Measurements from ENCODE around the gene TAS2R8.

Gene TAS2R8

GRCh38 chr12:10829994-10830393 lies 22.9 kb upstream of the TAS2R8 start:
- H3K27ac ChIP-seq (ENCODE audit: low read length, poor library complexity, severe bottlenecking), result no peak overlapping the region
- no peak overlapping the region for H4K8ac ChIP-seq (ENCODE audit: low read length)
- no peak overlapping the region for H3K9ac ChIP-seq (ENCODE audit: low read length)
- no peak overlapping the region for H2BK120ac ChIP-seq (ENCODE audit: low read depth, low read length)
- H2AFZ ChIP-seq (ENCODE audit: low read depth, low read length), result no peak overlapping the region
- H2AK5ac ChIP-seq (ENCODE audit: low read length, severe bottlenecking), result no peak overlapping the region
- no peaks in the 10 kb centered on the region for H3K79me1 ChIP-seq (replicated peaks; ENCODE audit: low read length, poor library complexity, severe bottlenecking)
- no peak overlapping the region for H4K91ac ChIP-seq (ENCODE audit: low read length)
- no peaks in the 10 kb centered on the region for H3K4me1 ChIP-seq (ENCODE audit: control insufficient read depth, insufficient read depth, low read depth, low read length)
- H3K36me3 ChIP-seq (ENCODE audit: control insufficient read depth in 1 of 2, insufficient read depth in 2 of 2, low read depth in 1 of 2, low read length in 2 of 2), result no peaks in the 10 kb centered on the region
- H2BK15ac ChIP-seq (ENCODE audit: low read depth, poor library complexity, severe bottlenecking), result no peak overlapping the region
- no peak overlapping the region for H3K4ac ChIP-seq (ENCODE audit: low read depth in 1 of 2, low read length in 2 of 2)
- no peak for DNase-seq
- H3K14ac ChIP-seq (ENCODE audit: low read length in 2 of 2), result no peak overlapping the region
- no peak overlapping the region for H3K23ac ChIP-seq (ENCODE audit: low read length in 2 of 2)
- H3K4me2 ChIP-seq (ENCODE audit: low read length, poor library complexity, severe bottlenecking), result no peak overlapping the region
- no peaks in the 10 kb centered on the region for H3K9me3 ChIP-seq (ENCODE audit: control insufficient read depth, low read length)
- no peak overlapping the region for H2BK5ac ChIP-seq (ENCODE audit: low read depth, low read length, poor library complexity, severe bottlenecking)
- no peak overlapping the region for H2BK12ac ChIP-seq (ENCODE audit: low read length in 2 of 2)
- no peak overlapping the region for H3K4me3 ChIP-seq (ENCODE audit: insufficient read depth in 1 of 2, low read depth in 1 of 2, low read length in 2 of 2)
- WGBS, result no CpG with 5 or more reads among the region's 1 CpG
- no peaks in the 10 kb centered on the region for H3K27me3 ChIP-seq (ENCODE audit: control insufficient read depth in 1 of 2, insufficient read depth in 1 of 2, low read length in 2 of 2)
- H3K18ac ChIP-seq (ENCODE audit: low read depth in 1 of 2, low read length in 2 of 2), result no peak overlapping the region

DNA sequence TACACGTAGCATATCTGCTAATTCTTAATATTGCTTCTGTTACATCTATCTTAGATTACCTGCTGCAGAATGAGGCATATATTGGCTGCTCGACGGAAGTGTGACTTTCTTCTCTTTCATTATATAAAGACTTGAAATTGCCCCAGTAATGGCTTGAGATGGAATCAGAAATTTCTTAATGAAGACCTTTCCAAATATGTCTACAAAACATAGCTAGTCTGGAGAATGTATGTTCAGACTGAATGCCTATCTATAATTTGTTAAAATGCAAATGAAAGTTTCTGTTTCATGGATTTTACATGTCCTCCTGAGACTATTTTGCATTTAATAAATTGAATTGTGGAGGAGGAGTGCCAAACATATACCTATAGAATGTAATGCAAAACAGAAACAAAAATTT lies 19.2 kb upstream of the TAS2R8 start, which contains the start of gene TAS2R10:
Gene TAS2R10 (minus strand): TSS at position 101 of the 400 bp plus-strand sequence. CDS start 89 bp downstream, at position 12.
- no peak within 1 kb of the TSS for H3K9ac ChIP-seq (ENCODE audit: low read length)
- H3K4me3 ChIP-seq (ENCODE audit: insufficient read depth in 1 of 2, low read depth in 1 of 2, low read length in 2 of 2), result no peak within 1 kb of the TSS
- H2AFZ ChIP-seq (ENCODE audit: low read depth, low read length), result no peak within 1 kb of the TSS
- H3K36me3 ChIP-seq (ENCODE audit: control insufficient read depth in 1 of 2, insufficient read depth in 2 of 2, low read depth in 1 of 2, low read length in 2 of 2), result no peaks in the 10 kb centered on the region
- H3K14ac ChIP-seq (ENCODE audit: low read length in 2 of 2), result no peak within 1 kb of the TSS
- H3K9me3 ChIP-seq (ENCODE audit: control insufficient read depth, low read length), result no peaks in the 10 kb centered on the region
- H2AK5ac ChIP-seq (ENCODE audit: low read length, severe bottlenecking), result no peak within 1 kb of the TSS
- no peak within 1 kb of the TSS for H4K8ac ChIP-seq (ENCODE audit: low read length)
- H4K91ac ChIP-seq (ENCODE audit: low read length), result no peak within 1 kb of the TSS
- H3K18ac ChIP-seq (ENCODE audit: low read depth in 1 of 2, low read length in 2 of 2), result no peak within 1 kb of the TSS
- H3K27ac ChIP-seq (ENCODE audit: low read length, poor library complexity, severe bottlenecking), result no peak within 1 kb of the TSS
- no peak within 1 kb of the TSS for H2BK15ac ChIP-seq (ENCODE audit: low read depth, poor library complexity, severe bottlenecking)
- H2BK120ac ChIP-seq (ENCODE audit: low read depth, low read length), result no peak within 1 kb of the TSS
- DNase-seq, result no peak
- H2BK12ac ChIP-seq (ENCODE audit: low read length in 2 of 2), result no peak within 1 kb of the TSS
- H3K4me2 ChIP-seq (ENCODE audit: low read length, poor library complexity, severe bottlenecking), result no peak within 1 kb of the TSS
- no peaks in the 10 kb centered on the region for H3K79me1 ChIP-seq (replicated peaks; ENCODE audit: low read length, poor library complexity, severe bottlenecking)
- H3K27me3 ChIP-seq (ENCODE audit: control insufficient read depth in 1 of 2, insufficient read depth in 1 of 2, low read length in 2 of 2), result no peaks in the 10 kb centered on the region
- no peak within 1 kb of the TSS for H3K4ac ChIP-seq (ENCODE audit: low read depth in 1 of 2, low read length in 2 of 2)
- no peak within 1 kb of the TSS for H3K23ac ChIP-seq (ENCODE audit: low read length in 2 of 2)
- 92% methylated on average over 1 of the region's 3 CpGs for WGBS
- H2BK5ac ChIP-seq (ENCODE audit: low read depth, low read length, poor library complexity, severe bottlenecking), result no peak within 1 kb of the TSS
- H3K4me1 ChIP-seq (ENCODE audit: control insufficient read depth, insufficient read depth, low read depth, low read length), result no peaks in the 10 kb centered on the region

DNA sequence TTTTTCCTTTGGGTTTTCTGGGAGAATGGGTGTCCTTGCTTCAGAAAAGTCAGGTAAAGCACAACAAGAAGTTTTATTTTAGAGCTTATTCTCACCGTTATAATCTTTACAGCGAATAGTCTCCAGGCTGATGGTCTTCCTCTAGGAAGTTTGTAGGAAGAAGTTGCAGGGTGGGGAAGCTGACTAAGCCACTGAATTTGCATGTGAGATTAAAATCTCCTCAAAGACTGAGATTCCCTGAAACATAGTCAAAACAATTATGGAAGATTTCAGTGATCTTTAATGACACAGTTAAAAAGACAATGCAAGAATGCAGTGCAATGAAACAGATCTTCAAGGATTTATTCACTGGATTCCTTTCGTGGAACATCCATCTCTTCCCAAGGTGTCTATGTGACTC lies 17.9 kb upstream of the TAS2R8 start:
- H3K4me2 ChIP-seq (ENCODE audit: low read length, poor library complexity, severe bottlenecking), result no peak overlapping the region
- no peak overlapping the region for H4K8ac ChIP-seq (ENCODE audit: low read length)
- H3K36me3 ChIP-seq (ENCODE audit: control insufficient read depth in 1 of 2, insufficient read depth in 2 of 2, low read depth in 1 of 2, low read length in 2 of 2), result no peaks in the 10 kb centered on the region
- H2BK120ac ChIP-seq (ENCODE audit: low read depth, low read length), result no peak overlapping the region
- WGBS, result 100% methylated on average over 3 of the region's 3 CpGs
- no peak overlapping the region for H2AFZ ChIP-seq (ENCODE audit: low read depth, low read length)
- no peaks in the 10 kb centered on the region for H3K9me3 ChIP-seq (ENCODE audit: control insufficient read depth, low read length)
- no peaks in the 10 kb centered on the region for H3K4me1 ChIP-seq (ENCODE audit: control insufficient read depth, insufficient read depth, low read depth, low read length)
- H3K4ac ChIP-seq (ENCODE audit: low read depth in 1 of 2, low read length in 2 of 2), result no peak overlapping the region
- DNase-seq, result no peak
- H3K14ac ChIP-seq (ENCODE audit: low read length in 2 of 2), result no peak overlapping the region
- no peak overlapping the region for H2BK15ac ChIP-seq (ENCODE audit: low read depth, poor library complexity, severe bottlenecking)
- H3K23ac ChIP-seq (ENCODE audit: low read length in 2 of 2), result no peak overlapping the region
- no peak overlapping the region for H3K27ac ChIP-seq (ENCODE audit: low read length, poor library complexity, severe bottlenecking)
- H2BK12ac ChIP-seq (ENCODE audit: low read length in 2 of 2), result no peak overlapping the region
- no peak overlapping the region for H2AK5ac ChIP-seq (ENCODE audit: low read length, severe bottlenecking)
- H3K9ac ChIP-seq (ENCODE audit: low read length), result no peak overlapping the region
- H3K18ac ChIP-seq (ENCODE audit: low read depth in 1 of 2, low read length in 2 of 2), result no peak overlapping the region
- H3K79me1 ChIP-seq (replicated peaks; ENCODE audit: low read length, poor library complexity, severe bottlenecking), result no peaks in the 10 kb centered on the region
- no peak overlapping the region for H2BK5ac ChIP-seq (ENCODE audit: low read depth, low read length, poor library complexity, severe bottlenecking)
- no peaks in the 10 kb centered on the region for H3K27me3 ChIP-seq (ENCODE audit: control insufficient read depth in 1 of 2, insufficient read depth in 1 of 2, low read length in 2 of 2)
- no peak overlapping the region for H3K4me3 ChIP-seq (ENCODE audit: insufficient read depth in 1 of 2, low read depth in 1 of 2, low read length in 2 of 2)
- no peak overlapping the region for H4K91ac ChIP-seq (ENCODE audit: low read length)

- Histone ChIP-seq H2BK15ac (ENCODE audit: low read depth, poor library complexity, severe bottlenecking) (no peak overlapping the region), H3K23ac (ENCODE audit: low read length in 2 of 2) (no peak overlapping the region), H3K4me3 (ENCODE audit: insufficient read depth in 1 of 2, low read depth in 1 of 2, low read length in 2 of 2) (no peak overlapping the region), H3K36me3 (ENCODE audit: control insufficient read depth in 1 of 2, insufficient read depth in 2 of 2, low read depth in 1 of 2, low read length in 2 of 2) (no peaks in the 10 kb centered on the region), H3K4me1 (ENCODE audit: control insufficient read depth, insufficient read depth, low read depth, low read length) (no peaks in the 10 kb centered on the region), H3K18ac (ENCODE audit: low read depth in 1 of 2, low read length in 2 of 2) (no peak overlapping the region), H3K14ac (ENCODE audit: low read length in 2 of 2) (no peak overlapping the region), H3K9ac (ENCODE audit: low read length) (no peak overlapping the region), H3K9me3 (ENCODE audit: control insufficient read depth, low read length) (no peaks in the 10 kb centered on the region), H3K79me1 (replicated peaks; ENCODE audit: low read length, poor library complexity, severe bottlenecking) (no peaks in the 10 kb centered on the region), H3K4me2 (ENCODE audit: low read length, poor library complexity, severe bottlenecking) (no peak overlapping the region), H2BK5ac (ENCODE audit: low read depth, low read length, poor library complexity, severe bottlenecking) (no peak overlapping the region), H2BK120ac (ENCODE audit: low read depth, low read length) (no peak overlapping the region), H4K91ac (ENCODE audit: low read length) (no peak overlapping the region), H2AK5ac (ENCODE audit: low read length, severe bottlenecking) (no peak overlapping the region), H2AFZ (ENCODE audit: low read depth, low read length) (no peak overlapping the region), H3K27ac (ENCODE audit: low read length, poor library complexity, severe bottlenecking) (no peak overlapping the region), H3K4ac (ENCODE audit: low read depth in 1 of 2, low read length in 2 of 2) (no peak overlapping the region), H4K8ac (ENCODE audit: low read length) (no peak overlapping the region), H3K27me3 (ENCODE audit: control insufficient read depth in 1 of 2, insufficient read depth in 1 of 2, low read length in 2 of 2) (no peaks in the 10 kb centered on the region), H2BK12ac (ENCODE audit: low read length in 2 of 2) (no peak overlapping the region)
- WGBS, result no CpG with 5 or more reads among the region's 3 CpGs
- no peak for DNase-seq
Observed at GRCh38 chr12:10811883-10812536, 4.9 kb upstream of the TAS2R8 start.

Data from mesenchymal stem cell (in vitro differentiated cells and primary cell).